Right cardiac atrium (tissue), 5 donors: ENCODE measurements around the gene SPATA22. TPM values are rescaled to one million over a fixed set of nuclear protein-coding genes. Genes with fewer than 3 reads are reported as not detected.
"Not testable (repeated sequence)": the region's sequence is repeated elsewhere in the genome, so short reads cannot be mapped to it uniquely, and the experiment has no call there.

Experiments used
- ATAC-seq, 2 donors: fragments of 200-7000 bp; cut with Tn5 transposase; one replicate each; pipeline versions ENCODE4 v1.8.0 to v1.9.1; 2020; ENCODE audit warnings: moderate library complexity in 2 of 2, mild to moderate bottlenecking in 1 of 2
- DNase-seq, 3 donors: peaks; one replicate each; pipeline ENCODE4 v3.0.0-alpha.2; 2020
- H3K27ac ChIP-seq: one replicate; pipeline ENCODE4 v1.5.1; 2013; ENCODE audit warnings: mild to moderate bottlenecking, low read length, control low read depth, moderate library complexity
- H3K27me3 ChIP-seq: one replicate; pipeline ENCODE4 v1.6.1; 2013; ENCODE audit not compliant: control insufficient read depth, insufficient read depth
- H3K4me1 ChIP-seq: one replicate; pipeline ENCODE4 v1.6.1; 2013; ENCODE audit warnings: low read length; ENCODE audit not compliant: control insufficient read depth, insufficient read depth
- H3K4me3 ChIP-seq: one replicate; pipeline ENCODE4 v1.5.1; 2013; ENCODE audit warnings: low read length, control low read depth
- H3K9me3 ChIP-seq: one replicate; pipeline ENCODE4 v1.6.1; 2013; ENCODE audit warnings: low read length; ENCODE audit not compliant: control insufficient read depth
- WGBS: extraction: QIAGEN DNeasy Blood & Tissue Kit; methylation state at CpG from one replicate; pipeline ENCODE4 v1.1.7; 2013; 5-methylcytosine and 5-hydroxymethylcytosine counted together
- intact Hi-C, 4 donors: fragments of 100-400 bp; cut with DNase I; formaldehyde crosslinking; loops; one replicate each; pipeline versions ENCODE4 v1.11.0 to v1.14.0; 2022 to 2023
- polyA plus RNA-seq: library from polyadenylated mRNA; stranded (reverse); fragments of 200-250 nt; gene quantifications from one replicate; pipeline ENCODE4 v1.2.3, GENCODE V29; 2013
- total RNA-seq, 4 donors: library from RNA; stranded (reverse); fragmentation: NEBNext Ultra II Directional; extraction: Animal tissue kit (Norgen Biotek cat#: 25700); gene quantifications; one replicate each; pipeline ENCODE4 v1.2.1, GENCODE V29; 2021
- donor health status: healthy with polysubstance abuse.
- donor health status: DM: no; HTN: yes; CAD: no.
- donor health status: DM: no; HTN: no; CAD: no.
- donor health status: DM: no; HTN: yes; CAD: no; lungs with severe emphysema.
- donor health status: DM: yes; HTN: yes; CAD: no.

Gene SPATA22
- total and polyA plus RNA-seq, 5 donors = 0.45 to 1.6 (median 1.5) TPM; not detected in 2

GRCh38 chr17:3474212-3474611 lies 2.6 kb upstream of the SPATA22 start:
- intact Hi-C loops = no loop called here
- Histone ChIP-seq H3K4me3 (no peak overlapping the region), H3K27me3 (no peaks in the 10 kb centered on the region), H3K4me1 (no peaks in the 10 kb centered on the region), H3K27ac (no peak overlapping the region), H3K9me3 (no peaks in the 10 kb centered on the region)
- 30% methylated on average over 3 of the region's 3 CpGs for WGBS
- no peak for ATAC-seq
- no peak for DNase-seq

GRCh38 chr17:3472137-3472536 lies 518 bp upstream of the SPATA22 start:
- H3K4me1 ChIP-seq = no peaks in the 10 kb centered on the region
- H3K27ac ChIP-seq = no peak overlapping the region
- ATAC-seq = no peak
- no peaks in the 10 kb centered on the region for H3K9me3 ChIP-seq
- DNase-seq = peak in 1 of 3 donors; percentile 37
- H3K4me3 ChIP-seq = no peak overlapping the region
- H3K27me3 ChIP-seq = no peaks in the 10 kb centered on the region
- intact Hi-C loops = no loop called here
- WGBS = 90% methylated on average over 21 of the region's 21 CpGs

DNA sequence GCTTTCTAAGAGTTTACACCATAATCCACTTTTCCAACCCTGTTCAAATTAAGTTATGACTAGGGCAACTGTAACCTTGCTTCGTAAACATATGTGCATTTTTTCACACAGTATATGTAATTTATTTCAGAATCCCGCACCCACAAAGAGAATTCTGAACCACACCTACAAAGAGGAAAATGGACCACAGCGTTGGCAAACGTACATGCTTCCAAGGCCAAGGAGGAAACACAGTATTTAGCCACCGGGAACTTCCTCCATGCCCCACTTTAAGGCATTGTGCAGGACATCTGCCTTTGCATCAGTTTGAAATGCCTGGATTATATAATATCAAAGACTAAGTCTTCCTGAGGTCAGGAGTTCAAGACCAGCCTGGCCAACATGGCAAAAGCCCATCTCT lies 2.1 kb downstream of the SPATA22 start:
- WGBS = 63% methylated on average over 5 of the region's 5 CpGs
- intact Hi-C loops = no loop called here
- no peaks in the 10 kb centered on the region for H3K4me1 ChIP-seq
- H3K27me3 ChIP-seq = no peaks in the 10 kb centered on the region
- no peak overlapping the region for H3K27ac ChIP-seq
- H3K9me3 ChIP-seq = no peaks in the 10 kb centered on the region
- ATAC-seq (no peak), DNase-seq (no peak)
- no peak overlapping the region for H3K4me3 ChIP-seq

DNA sequence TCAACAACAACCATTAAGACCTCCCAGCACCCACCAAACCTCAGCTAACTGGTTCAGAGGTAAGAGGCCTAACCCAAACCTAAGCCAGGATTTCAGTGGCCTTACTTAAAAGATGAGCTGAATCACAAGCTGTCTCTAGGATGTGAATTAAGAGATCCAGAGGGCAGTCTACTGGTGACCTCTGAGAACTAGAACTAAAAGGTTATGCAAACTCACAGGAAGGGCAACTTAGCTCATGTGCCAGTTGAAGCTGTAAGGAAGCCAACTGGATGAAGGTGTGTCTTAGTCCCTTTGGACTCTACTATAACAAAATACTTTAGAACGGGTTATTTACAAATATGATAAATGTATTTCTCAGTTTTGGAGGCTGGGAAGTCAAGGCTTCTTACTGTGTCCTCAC lies 5.3 kb downstream of the SPATA22 start:
- H3K4me3 ChIP-seq, ATAC-seq, intact Hi-C loops, H3K9me3 ChIP-seq, H3K4me1 ChIP-seq, H3K27me3 ChIP-seq, H3K27ac ChIP-seq, DNase-seq: not testable (repeated sequence)
- WGBS = 78% methylated on average over 1 of the region's 1 CpG

DNA sequence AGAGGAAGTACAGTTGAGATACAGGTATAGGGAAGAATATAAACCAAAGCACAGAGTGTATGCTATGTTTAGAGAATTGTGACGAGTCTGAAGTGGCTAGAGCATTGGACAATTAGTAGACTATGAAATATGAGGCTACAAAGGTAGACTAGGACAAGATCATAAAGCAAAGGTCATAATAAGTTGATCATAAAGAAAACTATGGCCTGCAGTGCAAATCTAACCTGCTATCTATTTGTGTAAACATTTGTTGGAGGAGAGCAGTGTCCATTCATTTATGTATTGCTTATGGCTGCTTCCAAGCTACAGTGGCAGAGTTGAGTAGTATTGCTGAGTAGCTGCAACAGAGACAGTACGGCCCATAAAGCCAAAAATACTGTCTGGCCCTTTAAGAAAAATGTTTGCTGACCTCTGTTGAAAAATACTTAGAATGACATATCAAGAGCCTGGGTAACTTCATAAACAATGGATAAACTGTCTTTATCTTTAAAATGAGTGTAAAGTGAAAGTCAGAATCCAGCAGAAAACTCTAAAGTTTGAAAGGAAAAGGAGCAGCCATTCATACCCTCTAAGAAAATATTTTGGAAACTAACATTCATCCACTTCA lies 23.5 kb downstream of the SPATA22 start:
- Histone ChIP-seq H3K27me3 (no peaks in the 10 kb centered on the region), H3K27ac (no peak overlapping the region), H3K4me1 (no peaks in the 10 kb centered on the region), H3K9me3 (no peaks in the 10 kb centered on the region), H3K4me3 (no peak overlapping the region)
- intact Hi-C loops = no loop called here
- no peak for DNase-seq
- no peak for ATAC-seq
- 52% methylated on average over 2 of the region's 2 CpGs for WGBS

DNA sequence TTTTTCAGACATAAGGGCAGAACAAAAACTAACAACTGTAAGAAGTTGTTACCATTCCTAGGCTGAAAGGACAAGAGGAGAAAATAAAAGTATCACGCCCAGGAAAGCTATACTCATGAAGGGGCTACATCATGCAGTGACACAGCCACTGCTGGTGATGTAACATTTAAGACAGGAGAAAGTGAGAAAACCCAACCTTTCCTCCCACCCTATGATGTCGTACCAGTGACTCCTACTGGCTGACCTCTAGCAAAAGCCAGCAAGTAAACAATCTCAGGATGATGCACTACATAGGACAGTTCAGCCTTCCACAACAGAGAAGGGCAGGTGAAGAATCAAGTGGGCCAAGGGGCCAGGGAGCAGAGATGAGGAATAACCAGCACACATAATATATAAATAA lies 24.0 kb downstream of the SPATA22 start:
- Histone ChIP-seq H3K27me3 (no peaks in the 10 kb centered on the region), H3K9me3 (no peaks in the 10 kb centered on the region), H3K4me1 (no peaks in the 10 kb centered on the region), H3K4me3 (no peak overlapping the region), H3K27ac (no peak overlapping the region)
- DNase-seq (no peak), ATAC-seq (no peak)
- 57% methylated on average over 2 of the region's 2 CpGs for WGBS
- intact Hi-C loops = no loop called here

GRCh38 chr17:3440451-3440850 lies 31.2 kb downstream of the SPATA22 start:
- H3K4me1 ChIP-seq = no peaks in the 10 kb centered on the region
- ATAC-seq (no peak), DNase-seq (no peak)
- H3K9me3 ChIP-seq = no peaks in the 10 kb centered on the region
- 55% methylated on average over 2 of the region's 2 CpGs for WGBS
- no peak overlapping the region for H3K27ac ChIP-seq
- no peaks in the 10 kb centered on the region for H3K27me3 ChIP-seq
- no peak overlapping the region for H3K4me3 ChIP-seq
- intact Hi-C loops = no loop called here

DNA sequence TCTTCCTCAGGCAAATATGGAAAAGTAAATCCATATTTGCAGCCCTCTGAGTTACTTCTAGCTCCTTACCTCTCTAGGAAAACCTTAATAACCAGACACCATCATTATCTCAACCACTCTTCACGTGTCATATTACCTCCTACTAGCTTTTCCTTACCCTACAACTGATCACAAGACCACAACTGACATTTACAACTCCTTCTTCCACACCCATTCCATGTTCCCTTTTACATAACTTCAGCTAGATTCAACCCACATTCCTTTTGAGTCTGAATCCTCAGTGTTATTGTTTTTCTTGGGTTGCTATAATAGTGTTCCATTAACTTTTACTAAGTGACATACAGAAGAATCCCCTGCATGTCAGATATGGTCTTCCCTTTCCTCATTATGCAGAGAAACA lies 33.3 kb downstream of the SPATA22 start:
- no peaks in the 10 kb centered on the region for H3K4me1 ChIP-seq
- intact Hi-C loops = no loop called here
- ATAC-seq (no peak), DNase-seq (no peak)
- H3K27me3 ChIP-seq = no peaks in the 10 kb centered on the region
- H3K4me3 ChIP-seq = no peak overlapping the region
- 48% methylated on average over 1 of the region's 1 CpG for WGBS
- no peak overlapping the region for H3K27ac ChIP-seq
- no peaks in the 10 kb centered on the region for H3K9me3 ChIP-seq

GRCh38 chr17:3433741-3434140 lies 37.9 kb downstream of the SPATA22 start, which contains the start of gene OR1E2:
Gene OR1E2, minus strand, starts transcription at chr17:3433841. Its CDS starts 0 bp downstream, at chr17:3433841.
- intact Hi-C loops = no loop called here
- no peaks in the 10 kb centered on the region for H3K4me1 ChIP-seq
- DNase-seq (no peak), ATAC-seq (no peak)
- H3K4me3 ChIP-seq = no peak within 1 kb of the TSS
- WGBS = 59% methylated on average over 3 of the region's 3 CpGs
- no peaks in the 10 kb centered on the region for H3K9me3 ChIP-seq
- H3K27me3 ChIP-seq = no peaks in the 10 kb centered on the region
- H3K27ac ChIP-seq = no peak within 1 kb of the TSS

GRCh38 chr17:3433215-3433614 lies 38.4 kb downstream of the SPATA22 start:
- intact Hi-C loops, H3K27me3 ChIP-seq, H3K4me1 ChIP-seq, ATAC-seq, H3K4me3 ChIP-seq, H3K27ac ChIP-seq, H3K9me3 ChIP-seq: not testable (repeated sequence)
- 27% methylated on average over 7 of the region's 7 CpGs for WGBS
- DNase-seq = peak in 1 of 3 donors; percentile 44

- no peaks in the 10 kb centered on the region for H3K4me1 ChIP-seq
- no peak for DNase-seq
- no peaks in the 10 kb centered on the region for H3K9me3 ChIP-seq
- no peak overlapping the region for H3K4me3 ChIP-seq
- no peak for ATAC-seq
- WGBS = 61% methylated on average over 2 of the region's 2 CpGs
- intact Hi-C loops = no loop called here
- no peaks in the 10 kb centered on the region for H3K27me3 ChIP-seq
- no peak overlapping the region for H3K27ac ChIP-seq
Measured at GRCh38 chr17:3418222-3418621, 53.4 kb downstream of the SPATA22 start.

DNA sequence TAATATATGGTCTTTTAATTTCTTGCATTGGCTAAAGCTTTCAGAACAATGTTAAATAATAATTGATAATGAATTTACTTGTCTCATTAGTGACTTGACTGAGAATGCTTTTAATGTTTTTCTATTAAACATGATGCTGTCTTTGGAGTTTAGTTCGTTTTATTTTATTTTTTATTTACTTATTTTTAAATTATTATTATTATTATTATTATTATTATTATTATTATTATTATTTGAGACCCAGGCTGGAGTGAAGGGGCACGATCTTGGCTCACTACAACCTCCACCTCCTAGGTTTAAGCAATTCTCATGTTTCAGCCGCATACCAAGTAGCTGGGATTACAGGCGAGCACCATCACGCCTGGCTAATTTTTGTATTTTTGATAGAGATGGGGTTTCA lies 56.0 kb downstream of the SPATA22 start:
- Histone ChIP-seq H3K4me3 (no peak overlapping the region), H3K4me1 (no peaks in the 10 kb centered on the region), H3K27me3 (no peaks in the 10 kb centered on the region), H3K27ac (no peak overlapping the region), H3K9me3 (no peaks in the 10 kb centered on the region)
- WGBS = 77% methylated on average over 5 of the region's 5 CpGs
- DNase-seq = no peak
- no peak for ATAC-seq
- intact Hi-C loops = no loop called here
